Measurements from ENCODE around the gene EVX2. TPM values are rescaled to one million over a fixed set of nuclear protein-coding genes. Genes with fewer than 3 reads are reported as not detected.

The EVX2 gene
- total RNA-seq, 8 experiments from 2014 or later = 0.04 to 0.21 (median 0.09) TPM; not detected in 1

DNA sequence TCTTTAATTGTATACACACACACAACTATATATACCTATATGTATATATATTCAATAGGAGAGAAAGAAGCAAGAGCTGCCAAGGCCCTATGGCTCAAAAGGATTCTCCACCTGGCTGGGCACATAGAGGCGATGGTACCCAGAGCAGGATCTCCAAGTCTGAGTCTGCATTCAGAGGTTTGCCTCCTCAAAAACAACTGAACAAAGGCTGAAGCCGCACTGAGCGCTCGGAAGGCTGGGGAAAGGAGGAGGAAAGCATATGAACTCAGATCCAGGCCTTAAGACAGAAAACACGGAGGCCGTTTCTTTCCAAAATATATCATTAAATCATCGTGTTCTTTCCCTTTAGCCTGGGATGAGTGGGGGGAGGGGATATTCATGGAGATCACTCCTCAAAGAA lies 19.4 kb upstream of the EVX2 start:
- Histone ChIP-seq H3K27ac (no peak overlapping the region), H3K4me3 (no peak overlapping the region), H3K4me1 (replicated peaks in 1 of 2) (peaks cover 0 to 30% of the 10 kb centered on the region in 2 donors)
- ATAC-seq (replicated peaks in 6 of 8) = no peak
- in situ Hi-C loops (cut with MboI; ENCODE audit: low pct_unique_long_range_greater_than_20kb in 2 of 9, low sequenced_read_pairs in 9 of 9, unreplicated experiment in 9 of 9) = loop anchor here in 3 of 9 experiments (25.0 kb wide), 3 partner anchors 709 to 1659 kb away; no protein-coding TSS in a partner anchor
- WGBS, 10 experiments = 0 to 82% (median 19%) methylated on average over 1 to 6 of the region's 7 CpGs; no CpG with 5 or more reads in 1 of the 10 experiments

- WGBS, 10 experiments = 10 to 91% (median 32%) methylated on average over 4 to 7 of the region's 7 CpGs; no CpG with 5 or more reads in 1 of the 10 experiments
- Histone ChIP-seq H3K4me1 (replicated peaks in 1 of 2) (peaks cover 0 to 30% of the 10 kb centered on the region in 2 donors), H3K4me3 (no peak overlapping the region), H3K27ac (no peak overlapping the region)
- no peak for ATAC-seq (replicated peaks in 6 of 8)
- in situ Hi-C loops (cut with MboI; ENCODE audit: low pct_unique_long_range_greater_than_20kb in 2 of 9, low sequenced_read_pairs in 9 of 9, unreplicated experiment in 9 of 9) = loop anchor here in 3 of 9 experiments (25.0 kb wide), 3 partner anchors 710 to 1660 kb away; no protein-coding TSS in a partner anchor
Measured at GRCh38 chr2:176102309-176102866, 18.6 kb upstream of the EVX2 start.

DNA sequence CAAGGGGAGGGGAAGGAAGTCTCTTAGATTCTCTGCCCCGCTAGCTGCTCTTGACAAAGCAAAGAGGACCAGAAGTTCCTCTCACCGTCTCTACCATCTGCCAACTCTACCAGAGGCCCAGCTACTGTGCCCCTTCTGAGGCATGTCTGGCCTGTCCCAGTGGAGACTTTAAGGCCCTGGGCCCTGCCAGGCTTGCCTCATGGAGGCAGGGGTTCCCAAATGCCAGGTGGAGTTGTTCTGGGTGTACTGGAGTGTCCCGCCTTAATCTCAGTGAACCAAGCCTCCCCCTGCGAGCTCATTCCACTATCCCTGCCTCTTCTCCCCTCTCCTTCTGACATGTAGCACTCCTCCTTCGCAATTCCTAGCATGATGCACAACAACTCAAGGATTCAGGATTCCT lies 18.1 kb upstream of the EVX2 start:
- peaks cover 0 to 25% of the 10 kb centered on the region in 2 donors for H3K4me1 ChIP-seq (replicated peaks in 1 of 2)
- in situ Hi-C loops (cut with MboI; ENCODE audit: low pct_unique_long_range_greater_than_20kb in 2 of 9, low sequenced_read_pairs in 9 of 9, unreplicated experiment in 9 of 9) = loop anchor here in 3 of 9 experiments (25.0 kb wide), 3 partner anchors 710 to 1660 kb away; no protein-coding TSS in a partner anchor
- no peak for ATAC-seq (replicated peaks in 6 of 8)

DNA sequence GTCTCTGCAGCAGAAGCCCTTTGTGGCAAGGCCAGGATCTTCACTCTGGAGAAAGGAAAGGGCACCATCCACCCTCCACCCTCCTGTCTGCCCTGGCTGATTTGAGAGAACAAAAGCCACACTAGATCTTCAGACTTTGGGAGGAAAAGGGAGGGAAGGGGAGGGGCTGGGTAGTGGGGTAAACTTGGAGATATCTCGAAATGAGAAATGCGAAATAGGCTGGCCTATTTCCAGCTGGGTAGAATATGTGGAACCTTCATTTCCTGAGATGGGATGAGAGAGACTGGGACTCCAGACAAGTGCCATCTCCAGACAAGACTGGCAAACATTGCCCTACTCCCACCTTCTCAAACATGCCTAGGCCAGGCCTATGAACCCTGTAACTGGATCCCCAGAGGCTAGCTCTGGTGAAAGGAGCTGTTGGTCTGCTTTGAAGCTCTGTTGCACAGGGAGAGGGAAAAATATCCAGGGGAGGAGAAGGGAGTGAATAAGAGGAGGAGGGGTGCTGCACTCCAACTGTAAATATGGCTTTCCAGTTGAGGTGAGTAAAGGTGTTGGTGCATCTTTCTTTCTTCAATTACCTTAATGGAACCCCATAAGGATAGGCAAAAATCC lies 17.6 kb upstream of the EVX2 start:
- 17 to 20% methylated on average over 1 to 2 of the region's 2 CpGs; no CpG with 5 or more reads in 8 of the 10 experiments for WGBS, 10 experiments
- H3K4me1 ChIP-seq (replicated peaks in 1 of 2) = peaks cover 0 to 22% of the 10 kb centered on the region in 2 donors
- H3K27ac ChIP-seq = no peak overlapping the region
- no peak overlapping the region for H3K4me3 ChIP-seq
- in situ Hi-C loops (cut with MboI; ENCODE audit: low pct_unique_long_range_greater_than_20kb in 2 of 9, low sequenced_read_pairs in 9 of 9, unreplicated experiment in 9 of 9) = loop anchor here in 3 of 9 experiments (25.0 kb wide), 3 partner anchors 711 to 1661 kb away; no protein-coding TSS in a partner anchor
- no peak for ATAC-seq (replicated peaks in 6 of 8)

More for the DNA sequence above, 18.1 kb upstream of the EVX2 start:
- Histone ChIP-seq H3K4me3 (no peak overlapping the region), H3K27ac (no peak overlapping the region)
- WGBS, 10 experiments = 10 to 95% (median 16%) methylated on average over 1 to 3 of the region's 5 CpGs; no CpG with 5 or more reads in 4 of the 10 experiments

DNA sequence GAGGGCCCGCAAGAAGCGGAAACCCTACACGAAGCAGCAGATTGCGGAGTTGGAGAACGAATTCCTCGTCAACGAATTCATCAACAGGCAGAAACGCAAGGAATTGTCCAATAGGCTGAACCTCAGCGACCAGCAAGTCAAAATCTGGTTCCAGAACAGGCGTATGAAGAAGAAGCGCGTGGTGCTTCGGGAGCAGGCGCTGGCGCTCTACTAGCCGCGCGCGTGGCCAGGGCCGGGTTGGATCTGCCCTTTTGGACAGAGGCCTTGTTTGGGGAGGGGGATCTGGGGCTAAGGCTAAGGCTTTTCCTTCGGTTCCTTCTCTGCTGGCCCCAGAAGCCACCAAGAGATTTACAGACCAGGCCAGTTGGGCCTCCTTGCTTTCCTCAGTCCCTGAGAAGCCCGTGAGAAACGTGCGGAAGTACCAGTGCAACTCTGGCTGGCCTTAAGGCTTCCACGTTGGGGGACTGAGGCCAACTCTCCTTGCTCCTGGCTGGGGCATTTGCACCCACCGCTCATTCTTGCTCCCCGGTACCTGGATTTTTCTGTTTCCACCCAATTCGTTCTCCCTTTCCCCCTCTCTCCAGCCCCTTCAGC lies 16.9 kb upstream of the EVX2 start:
- in situ Hi-C loops (cut with MboI; ENCODE audit: low pct_unique_long_range_greater_than_20kb in 2 of 9, low sequenced_read_pairs in 9 of 9, unreplicated experiment in 9 of 9) = loop anchor here in 3 of 9 experiments (25.0 kb wide), 3 partner anchors 712 to 1662 kb away; no protein-coding TSS in a partner anchor
- ATAC-seq (replicated peaks in 6 of 8) = no peak
- 23 to 100% (median 54%) methylated on average over 3 to 4 of the region's 28 CpGs; no CpG with 5 or more reads in 6 of the 10 experiments for WGBS, 10 experiments
- no peak overlapping the region for H3K27ac ChIP-seq
- peaks cover 0 to 22% of the 10 kb centered on the region in 2 donors for H3K4me1 ChIP-seq (replicated peaks in 1 of 2)
- H3K4me3 ChIP-seq = no peak overlapping the region

GRCh38 chr2:176099728-176100546 lies 16.2 kb upstream of the EVX2 start, which contains the start of gene HOXD12:
Gene HOXD12, plus strand, starts transcription at chr2:176099795. Its CDS starts 7 bp downstream, at chr2:176099802.
- ATAC-seq (replicated peaks in 6 of 8) = no peak
- WGBS, 10 experiments = 0 to 100% (median 88%) methylated on average over 2 to 5 of the region's 70 CpGs; no CpG with 5 or more reads in 7 of the 10 experiments
- no peak within 1 kb of the TSS for H3K27ac ChIP-seq
- H3K4me1 ChIP-seq (replicated peaks in 1 of 2) = peaks cover 0 to 22% of the 10 kb centered on the region in 2 donors
- in situ Hi-C loops (cut with MboI; ENCODE audit: low pct_unique_long_range_greater_than_20kb in 2 of 9, low sequenced_read_pairs in 9 of 9, unreplicated experiment in 9 of 9) = loop anchor here in 8 of 9 experiments (25.0 kb wide), 9 partner anchors 413 to 1662 kb away; no protein-coding TSS in a partner anchor
- H3K4me3 ChIP-seq = no peak within 1 kb of the TSS

- H3K4me1 ChIP-seq (replicated peaks in 1 of 2) = peaks cover 0 to 18% of the 10 kb centered on the region in 2 donors
- no peak overlapping the region for H3K4me3 ChIP-seq
- in situ Hi-C loops (cut with MboI; ENCODE audit: low pct_unique_long_range_greater_than_20kb in 2 of 9, low sequenced_read_pairs in 9 of 9, unreplicated experiment in 9 of 9) = loop anchor here in 8 of 9 experiments (25.0 kb wide), 6 partner anchors 412 to 1412 kb away; no protein-coding TSS in a partner anchor
- no peak overlapping the region for H3K27ac ChIP-seq
- ATAC-seq (replicated peaks in 6 of 8) = no peak
- WGBS, 10 experiments = 6 to 98% (median 25%) methylated on average over 4 to 18 of the region's 30 CpGs; no CpG with 5 or more reads in 5 of the 10 experiments
Measured at GRCh38 chr2:176099159-176099727, 15.5 kb upstream of the EVX2 start.

- Histone ChIP-seq H3K4me3 (no peak overlapping the region), H3K27ac (no peak overlapping the region), H3K4me1 (replicated peaks in 1 of 2) (peaks cover 0 to 14% of the 10 kb centered on the region in 2 donors)
- 0 to 74% (median 9%) methylated on average over 1 to 9 of the region's 35 CpGs; no CpG with 5 or more reads in 4 of the 10 experiments for WGBS, 10 experiments
- in situ Hi-C loops (cut with MboI; ENCODE audit: low pct_unique_long_range_greater_than_20kb in 2 of 9, low sequenced_read_pairs in 9 of 9, unreplicated experiment in 9 of 9) = loop anchor here in 8 of 9 experiments (25.0 kb wide), 6 partner anchors 411 to 1411 kb away; no protein-coding TSS in a partner anchor
- peak in 1 of 8 experiments; percentile 20 for ATAC-seq (replicated peaks in 6 of 8)
Measured at GRCh38 chr2:176098366-176099158, 14.8 kb upstream of the EVX2 start.

DNA sequence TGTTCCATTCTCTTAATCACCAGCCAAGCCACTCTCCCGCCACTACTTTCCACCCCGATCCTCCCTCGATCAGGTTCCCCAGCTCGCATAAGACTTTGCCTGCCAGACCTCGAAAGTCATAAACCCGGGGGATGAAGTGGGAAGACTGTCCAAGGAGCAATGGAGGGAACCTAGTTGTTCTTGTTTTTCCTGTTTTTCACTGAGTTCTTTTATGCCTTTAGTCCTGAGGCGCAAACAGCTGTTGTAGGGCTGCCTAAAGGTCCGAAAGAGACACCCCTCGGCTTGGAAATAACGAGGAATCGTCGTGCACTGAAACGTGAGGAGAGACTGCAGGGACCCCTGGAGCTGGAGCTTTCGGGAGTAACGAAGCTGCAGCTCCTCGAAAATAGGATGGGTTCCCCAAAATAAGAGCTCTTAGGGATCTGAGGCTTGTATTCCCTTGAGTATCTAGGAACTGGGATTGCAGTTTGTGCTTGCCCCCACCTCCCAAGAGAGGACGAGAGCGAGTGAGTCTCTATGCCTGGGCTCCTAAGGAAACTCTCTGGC lies 14.1 kb upstream of the EVX2 start:
- Histone ChIP-seq H3K27ac (no peak overlapping the region), H3K4me3 (no peak overlapping the region), H3K4me1 (replicated peaks in 1 of 2) (peaks cover 3 to 14% of the 10 kb centered on the region in 2 donors)
- ATAC-seq (replicated peaks in 6 of 8) = peak in 4 of 8 experiments; percentile 1 to 4 (median 2)
- in situ Hi-C loops (cut with MboI; ENCODE audit: low pct_unique_long_range_greater_than_20kb in 2 of 9, low sequenced_read_pairs in 9 of 9, unreplicated experiment in 9 of 9) = loop anchor here in 8 of 9 experiments (25.0 kb wide), 6 partner anchors 411 to 1411 kb away; no protein-coding TSS in a partner anchor
- WGBS, 10 experiments = 0 to 14% (median 1%) methylated on average over 1 to 8 of the region's 18 CpGs; no CpG with 5 or more reads in 2 of the 10 experiments

GRCh38 chr2:176096986-176097819 lies 13.4 kb upstream of the EVX2 start:
- Histone ChIP-seq H3K27ac (no peak overlapping the region), H3K4me1 (replicated peaks in 1 of 2) (peaks cover 5 to 14% of the 10 kb centered on the region in 2 donors), H3K4me3 (peak overlapping the region; percentile 11 to 39 (median 32))
- ATAC-seq (replicated peaks in 6 of 8) = peak; percentile 76 to 89 (median 82)
- 0 to 2% (median 0%) methylated on average over 1 to 27 of the region's 45 CpGs; no CpG with 5 or more reads in 3 of the 10 experiments for WGBS, 10 experiments
- in situ Hi-C loops (cut with MboI; ENCODE audit: low pct_unique_long_range_greater_than_20kb in 2 of 9, low sequenced_read_pairs in 9 of 9, unreplicated experiment in 9 of 9) = loop anchor here in 8 of 9 experiments (25.0 kb wide), 6 partner anchors 410 to 1410 kb away; no protein-coding TSS in a partner anchor
